Mesenchymal stem cell (in vitro differentiated cells and primary cell): ENCODE results near the gene NR2C2.
A peak's percentile ranks its signal among the peaks of the same experiment; 100 is the strongest.

Experiments
- DNase-seq: peaks from one replicate; pipeline ENCODE4 v3.0.0-alpha.2; 2013
- H2AFZ ChIP-seq: one replicate; pipeline ENCODE4 v1.6.1; 2013; ENCODE audit warnings: low read depth, mild to moderate bottlenecking, control low read depth, inconsistent platforms, low read length, moderate library complexity
- H2AK5ac ChIP-seq: 2 replicates; pipeline ENCODE4 v1.6.1; 2013; ENCODE audit warnings: low read length, moderate library complexity, mild to moderate bottlenecking, inconsistent platforms; ENCODE audit not compliant: severe bottlenecking
- H2BK120ac ChIP-seq: one replicate; pipeline ENCODE4 v1.6.1; 2013; ENCODE audit warnings: low read depth, mild to moderate bottlenecking, inconsistent platforms, low read length, moderate library complexity
- H2BK12ac ChIP-seq, 2 experiments: one replicate each; pipeline ENCODE4 v1.6.1; 2013; ENCODE audit warnings: inconsistent platforms in 2 of 2, low read length in 2 of 2, mild to moderate bottlenecking in 2 of 2, moderate library complexity in 2 of 2, control low read depth in 1 of 2
- H2BK15ac ChIP-seq: one replicate; pipeline ENCODE4 v1.6.1; 2013; ENCODE audit warnings: mild to moderate bottlenecking, low read depth, inconsistent platforms; ENCODE audit not compliant: poor library complexity, severe bottlenecking
- H2BK5ac ChIP-seq: 2 replicates; pipeline ENCODE4 v1.6.1; 2013; ENCODE audit warnings: low read depth, mild to moderate bottlenecking, low read length, control low read depth, inconsistent platforms; ENCODE audit not compliant: poor library complexity, severe bottlenecking
- H3K14ac ChIP-seq, 2 experiments: one replicate each; pipeline ENCODE4 v1.6.1; 2013; ENCODE audit warnings: inconsistent platforms in 2 of 2, low read length in 2 of 2, control low read depth in 1 of 2, mild to moderate bottlenecking in 1 of 2, moderate library complexity in 1 of 2
- H3K18ac ChIP-seq, 2 experiments: one replicate each; pipeline ENCODE4 v1.6.1; 2013; ENCODE audit warnings: inconsistent platforms in 2 of 2, low read length in 2 of 2, control low read depth in 1 of 2, low read depth in 1 of 2, mild to moderate bottlenecking in 1 of 2
- H3K23ac ChIP-seq, 2 experiments: one replicate each; pipeline ENCODE4 v1.6.1; 2013; ENCODE audit warnings: inconsistent platforms in 2 of 2, low read length in 2 of 2, mild to moderate bottlenecking in 2 of 2, moderate library complexity in 2 of 2, control low read depth in 1 of 2
- H3K27ac ChIP-seq: 2 replicates; pipeline ENCODE4 v1.5.1; 2013; ENCODE audit warnings: mild to moderate bottlenecking, moderate library complexity, low read length, control low read depth, inconsistent platforms; ENCODE audit not compliant: poor library complexity, severe bottlenecking
- H3K27me3 ChIP-seq, 2 experiments: 2 replicates each; pipeline versions ENCODE4 v1.6.1 to v1.7.0; 2013; ENCODE audit warnings: low read length in 2 of 2, mild to moderate bottlenecking in 2 of 2, moderate library complexity in 2 of 2, control low read depth in 1 of 2, inconsistent platforms in 1 of 2; ENCODE audit not compliant: control insufficient read depth in 1 of 2, insufficient read depth in 1 of 2
- H3K36me3 ChIP-seq, 2 experiments: 2 replicates each; pipeline versions ENCODE4 v1.6.1 to v1.7.0; 2013; ENCODE audit warnings: low read length in 2 of 2, control low read depth in 1 of 2, inconsistent platforms in 1 of 2, low read depth in 1 of 2, mild to moderate bottlenecking in 1 of 2; ENCODE audit not compliant: insufficient read depth in 2 of 2, control insufficient read depth in 1 of 2
- H3K4ac ChIP-seq, 2 experiments: one replicate each; pipeline ENCODE4 v1.6.1; 2013; ENCODE audit warnings: inconsistent platforms in 2 of 2, low read length in 2 of 2, mild to moderate bottlenecking in 2 of 2, moderate library complexity in 2 of 2, control low read depth in 1 of 2, low read depth in 1 of 2
- H3K4me1 ChIP-seq: 2 replicates; pipeline ENCODE4 v1.6.1; 2013; ENCODE audit warnings: low read depth, low read length, control low read depth; ENCODE audit not compliant: control insufficient read depth, insufficient read depth
- H3K4me2 ChIP-seq: 2 replicates; pipeline ENCODE4 v1.6.1; 2013; ENCODE audit warnings: low read length, mild to moderate bottlenecking, inconsistent platforms; ENCODE audit not compliant: poor library complexity, severe bottlenecking
- H3K4me3 ChIP-seq, 2 experiments: 2 replicates each; pipeline versions ENCODE4 v1.5.1 to v1.7.0; 2013; ENCODE audit warnings: low read length in 2 of 2, mild to moderate bottlenecking in 2 of 2, control low read depth in 1 of 2, low read depth in 1 of 2; ENCODE audit not compliant: insufficient read depth in 1 of 2
- H3K79me1 ChIP-seq: replicated peaks from 2 replicates; pipeline ENCODE4 v1.6.1; 2013; ENCODE audit warnings: mild to moderate bottlenecking, control low read depth, low read length, inconsistent platforms; ENCODE audit not compliant: poor library complexity, severe bottlenecking
- H3K9ac ChIP-seq: 2 replicates; pipeline ENCODE4 v1.7.0; 2013; ENCODE audit warnings: mild to moderate bottlenecking, low read length, moderate library complexity
- H3K9me3 ChIP-seq: 2 replicates; pipeline ENCODE4 v1.7.0; 2013; ENCODE audit warnings: mild to moderate bottlenecking, low read length; ENCODE audit not compliant: control insufficient read depth
- H4K8ac ChIP-seq: one replicate; pipeline ENCODE4 v1.6.1; 2013; ENCODE audit warnings: inconsistent platforms, mild to moderate bottlenecking, low read length, moderate library complexity
- H4K91ac ChIP-seq: one replicate; pipeline ENCODE4 v1.6.1; 2013; ENCODE audit warnings: mild to moderate bottlenecking, low read length, inconsistent platforms
- WGBS: methylation state at CpG from one replicate; pipeline ENCODE4 v1.1.7; 2013; ENCODE audit warnings: mixed read lengths; 5-methylcytosine and 5-hydroxymethylcytosine counted together

The NR2C2 gene

DNA sequence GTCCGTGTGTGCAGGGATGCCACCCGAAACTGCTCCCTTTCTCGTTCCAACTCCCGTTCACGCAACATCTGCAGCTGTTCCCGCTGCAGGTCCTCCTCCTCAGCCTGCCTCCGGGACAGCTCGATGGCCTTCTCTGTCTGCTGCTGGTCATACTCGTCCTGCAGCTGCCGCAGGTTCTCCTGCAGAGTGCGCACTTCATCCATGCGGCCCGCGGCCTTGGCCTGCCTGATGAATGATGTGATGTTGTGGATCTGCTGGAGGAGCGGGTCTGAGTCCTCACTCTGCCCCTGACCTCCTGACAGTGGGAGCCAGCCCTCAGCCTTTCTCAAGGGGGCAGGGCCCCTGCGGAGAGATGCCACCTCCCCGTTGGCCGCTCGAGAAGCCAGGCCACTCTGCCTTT is 127.1 kb downstream of the NR2C2 start:
- Histone ChIP-seq H4K91ac (peak overlapping the region; percentile 36), H3K27ac (no peak overlapping the region), H3K27me3 (no peaks in the 10 kb centered on the region), H3K18ac (no peak overlapping the region), H2AK5ac (no peak overlapping the region), H3K14ac (no peak overlapping the region), H3K4me2 (no peak overlapping the region), H2BK120ac (no peak overlapping the region), H3K4me3 (peak overlapping the region in 1 of 2 experiments; percentile 37), H3K79me1 (peaks cover 16% of the 10 kb centered on the region), H3K9me3 (no peaks in the 10 kb centered on the region), H3K4ac (no peak overlapping the region), H3K23ac (no peak overlapping the region), H2BK12ac (no peak overlapping the region), H2BK5ac (no peak overlapping the region), H3K36me3 (peaks cover 32 to 85% of the 10 kb centered on the region in 2 experiments), H3K4me1 (peaks cover 2% of the 10 kb centered on the region), H4K8ac (no peak overlapping the region), H2AFZ (no peak overlapping the region), H3K9ac (no peak overlapping the region), H2BK15ac (no peak overlapping the region)
- 96% methylated on average over 19 of the region's 19 CpGs for WGBS
- no peak for DNase-seq

DNA sequence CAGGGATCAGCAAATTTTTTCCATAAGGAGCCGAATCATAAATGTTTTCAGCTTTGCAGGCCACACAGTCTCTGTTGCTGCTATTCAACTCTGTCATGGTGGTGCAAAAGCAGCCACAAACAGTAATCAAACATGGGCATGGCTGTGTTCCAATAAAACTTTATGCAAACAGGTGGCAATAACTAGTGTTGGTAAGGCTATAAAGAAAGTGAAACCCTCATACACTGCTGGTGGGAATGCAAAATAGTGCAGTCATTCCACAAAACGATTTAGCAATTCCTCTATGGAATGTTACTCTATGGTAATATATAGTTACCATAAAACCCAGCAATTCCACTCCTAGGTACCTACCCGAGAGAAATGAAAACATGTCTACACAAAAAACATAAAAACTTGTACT is 131.7 kb downstream of the NR2C2 start:
- Histone ChIP-seq H3K27me3 (no peaks in the 10 kb centered on the region), H3K4ac (no peak overlapping the region), H2BK12ac (no peak overlapping the region), H3K27ac (no peak overlapping the region), H3K23ac (no peak overlapping the region), H3K4me1 (peaks cover 2% of the 10 kb centered on the region), H2BK15ac (no peak overlapping the region), H4K91ac (no peak overlapping the region), H4K8ac (no peak overlapping the region), H2BK120ac (no peak overlapping the region), H3K4me3 (no peak overlapping the region), H3K36me3 (peaks cover 53 to 94% of the 10 kb centered on the region in 2 experiments), H3K79me1 (peaks cover 13% of the 10 kb centered on the region), H3K18ac (no peak overlapping the region), H2BK5ac (no peak overlapping the region), H3K9ac (no peak overlapping the region), H3K4me2 (no peak overlapping the region), H3K14ac (no peak overlapping the region), H3K9me3 (no peaks in the 10 kb centered on the region), H2AK5ac (no peak overlapping the region), H2AFZ (no peak overlapping the region)
- no peak for DNase-seq
- 97% methylated on average over 2 of the region's 3 CpGs for WGBS

DNA sequence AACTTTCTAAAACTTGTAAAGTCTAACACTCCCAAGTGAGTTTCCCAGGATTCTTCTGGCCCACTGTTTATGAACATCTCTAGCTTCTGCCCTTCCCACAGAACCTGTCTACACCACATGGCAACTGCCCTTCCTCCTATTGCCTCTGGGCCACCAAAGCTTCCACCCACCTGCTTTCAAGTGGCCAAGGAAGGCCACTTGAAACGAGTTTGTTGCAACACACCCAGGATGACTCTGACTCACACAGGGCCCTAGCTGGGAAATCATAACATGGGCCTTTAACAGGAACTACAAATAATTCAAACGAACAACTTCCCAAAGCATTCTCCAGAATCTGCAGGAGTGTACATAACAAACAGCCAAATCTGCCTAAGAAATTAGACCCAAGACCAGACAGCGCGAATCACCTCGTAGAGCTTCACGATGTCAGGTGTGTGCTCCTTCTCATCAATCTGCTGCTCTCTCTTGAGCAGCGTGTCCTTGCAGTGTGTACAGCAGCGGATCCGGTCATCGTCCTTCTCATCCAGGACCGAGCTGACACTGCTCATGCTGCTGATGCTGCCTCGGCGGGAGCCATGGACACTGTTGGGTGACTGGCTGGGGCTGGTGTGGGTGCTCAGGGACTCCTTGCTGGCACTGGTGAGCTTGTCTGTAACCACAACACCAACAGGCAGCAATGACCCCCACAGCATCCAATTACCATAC is 134.7 kb downstream of the NR2C2 start:
- Histone ChIP-seq H3K14ac (no peak overlapping the region), H2BK5ac (no peak overlapping the region), H2BK15ac (no peak overlapping the region), H3K9ac (peak overlapping the region; percentile 28), H3K4me2 (no peak overlapping the region), H3K18ac (peak overlapping the region in 1 of 2 experiments; percentile 1), H2BK12ac (no peak overlapping the region), H3K4me1 (no peaks in the 10 kb centered on the region), H3K4me3 (no peak overlapping the region), H2BK120ac (no peak overlapping the region), H3K79me1 (peaks cover 9% of the 10 kb centered on the region), H4K91ac (no peak overlapping the region), H3K9me3 (no peaks in the 10 kb centered on the region), H3K23ac (no peak overlapping the region), H3K27ac (no peak overlapping the region), H2AK5ac (no peak overlapping the region), H3K36me3 (peaks cover 50 to 93% of the 10 kb centered on the region in 2 experiments), H2AFZ (no peak overlapping the region), H3K4ac (no peak overlapping the region), H3K27me3 (no peaks in the 10 kb centered on the region), H4K8ac (peak overlapping the region; percentile 3)
- WGBS: 88% methylated on average over 11 of the region's 13 CpGs
- DNase-seq: peak; percentile 78

DNA sequence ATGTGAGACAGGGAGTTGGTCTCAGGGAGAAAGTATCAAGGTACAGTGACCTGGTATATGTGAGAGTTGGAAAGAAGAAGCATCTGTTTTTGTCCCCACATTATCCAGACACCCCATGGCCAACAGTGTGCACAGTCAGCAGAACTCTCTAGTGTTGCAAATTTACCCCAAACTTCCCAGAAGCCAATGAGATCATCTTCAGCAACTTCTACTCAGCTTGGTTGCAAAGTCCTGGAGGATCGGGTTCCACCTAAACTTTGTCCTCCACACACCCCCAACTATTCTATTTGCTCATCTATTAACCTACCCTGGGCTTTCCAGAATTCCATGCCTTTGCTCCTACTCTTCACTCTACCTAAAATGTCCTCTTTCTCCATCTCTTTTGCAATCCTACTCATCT is 135.9 kb downstream of the NR2C2 start:
- H3K27me3 ChIP-seq: no peaks in the 10 kb centered on the region

More for the DNA sequence above, 135.9 kb downstream of the NR2C2 start:
- no peak overlapping the region for H2AFZ ChIP-seq
- no peak overlapping the region for H2BK12ac ChIP-seq
- no peak overlapping the region for H2BK15ac ChIP-seq
- no peak overlapping the region for H4K91ac ChIP-seq
- H3K9ac ChIP-seq: no peak overlapping the region
- H3K18ac ChIP-seq: no peak overlapping the region
- no peak overlapping the region for H3K4me2 ChIP-seq
- no peaks in the 10 kb centered on the region for H3K9me3 ChIP-seq
- no peak overlapping the region for H3K23ac ChIP-seq
- no peak overlapping the region for H3K4ac ChIP-seq
- WGBS: 96% methylated on average over 1 of the region's 1 CpG
- H3K4me1 ChIP-seq: no peaks in the 10 kb centered on the region
- H2AK5ac ChIP-seq: no peak overlapping the region
- no peak overlapping the region for H2BK120ac ChIP-seq
- no peak overlapping the region for H2BK5ac ChIP-seq
- no peak overlapping the region for H4K8ac ChIP-seq
- no peak overlapping the region for H3K14ac ChIP-seq
- DNase-seq: no peak
- peaks cover 8% of the 10 kb centered on the region for H3K79me1 ChIP-seq
- no peak overlapping the region for H3K27ac ChIP-seq
- H3K4me3 ChIP-seq: no peak overlapping the region
- peaks cover 46 to 91% of the 10 kb centered on the region in 2 experiments for H3K36me3 ChIP-seq
